ENCODE results near the gene MEF2C.
A peak's percentile ranks its signal among the peaks of the same experiment; 100 is the strongest.

DNA sequence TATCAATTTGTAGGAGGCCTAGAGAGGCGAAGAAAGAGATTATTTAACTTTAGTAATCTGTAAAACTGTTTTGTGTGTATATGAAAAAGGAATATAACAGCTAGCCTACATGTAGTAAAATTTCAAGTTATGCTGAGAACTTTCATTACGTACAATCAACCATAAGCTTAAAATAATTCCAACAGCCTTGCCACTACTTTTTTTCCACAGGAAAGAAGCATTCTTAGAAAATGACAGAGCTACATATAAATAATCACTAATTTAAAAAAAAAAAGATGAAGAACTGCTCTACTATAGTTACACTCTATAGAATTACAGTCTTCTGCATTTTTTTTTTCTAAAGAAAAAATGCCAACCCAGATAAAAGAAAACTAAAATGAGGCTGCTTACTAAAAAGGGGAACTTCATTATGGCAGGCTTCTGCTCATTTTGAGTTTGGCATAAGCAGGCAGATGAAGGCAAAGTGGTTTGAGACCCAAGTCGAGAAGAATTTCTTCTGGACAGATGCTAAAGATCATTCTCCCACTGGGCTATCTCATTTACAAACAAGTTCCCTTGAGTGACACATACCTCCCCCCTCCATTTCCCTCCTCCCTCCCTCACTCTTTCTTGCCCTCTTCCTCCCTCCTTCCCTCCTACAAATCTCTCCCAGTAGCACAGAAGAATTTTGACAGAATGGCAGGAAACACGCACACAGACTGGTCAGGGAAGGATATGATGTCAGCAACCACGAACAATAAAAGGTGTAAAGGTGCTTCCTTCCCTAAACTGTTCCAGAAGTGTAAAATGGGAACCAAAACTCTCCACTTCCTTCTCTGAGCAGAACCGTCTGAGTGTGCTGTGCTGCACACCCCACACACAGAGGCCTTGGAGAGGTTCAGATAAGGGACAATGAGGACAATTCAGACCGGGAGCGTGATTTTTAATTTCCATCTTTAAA lies 56.1 kb downstream of the MEF2C start:
- TF ChIP-seq CTCF (IDR thresholded peaks at IDR 0.05) (no peak), POLR2A (IDR thresholded peaks at IDR 0.05) (peak in 1 of 2 donors; percentile 42)
